ENCODE results near the gene GOLT1A.
A peak's percentile ranks its signal among the peaks of the same experiment; 100 is the strongest.

- no peak for TF ChIP-seq POLR2AphosphoS5 (IDR thresholded peaks at IDR 0.05)
- no peak for TF ChIP-seq TAF1 (IDR thresholded peaks at IDR 0.05; ENCODE audit: low read depth)
- peak; percentile 12 for TF ChIP-seq CTCF (IDR thresholded peaks at IDR 0.05; ENCODE audit: poor library complexity, severe bottlenecking)
- TF ChIP-seq EZH2 (IDR thresholded peaks at IDR 0.05; ENCODE audit: borderline replicate concordance, insufficient read depth, low read length, poor library complexity, severe bottlenecking): no peak
Observed at GRCh38 chr1:204206121-204206520, 7.7 kb downstream of the GOLT1A start.

All from neural cell (in vitro differentiated cells).